KMS-11 (cell line): ENCODE results near the gene KRT1.

Experiments used
- H2AFZ ChIP-seq: fragments of 200-600 bp; sonication (generic); 2 replicates; pipeline ENCODE4 v1.6.1; 2016; ENCODE audit warnings: antibody characterized with exemption, mixed run types, low read depth
- H3K27ac ChIP-seq: fragments of 200-600 bp; sonication (generic); 2 replicates; pipeline ENCODE4 v1.6.1; 2016; ENCODE audit warnings: mild to moderate bottlenecking, mixed run types
- H3K27me3 ChIP-seq: fragments of 200-600 bp; sonication (generic); 2 replicates; pipeline ENCODE4 v1.6.1; 2017; ENCODE audit warnings: mild to moderate bottlenecking, low read depth, mixed run types, moderate library complexity; ENCODE audit not compliant: insufficient read depth
- H3K36me3 ChIP-seq: fragments of 200-600 bp; sonication (generic); 2 replicates; pipeline ENCODE4 v1.6.1; 2017; ENCODE audit warnings: mild to moderate bottlenecking, mixed run types; ENCODE audit not compliant: insufficient read depth
- H3K4me1 ChIP-seq: fragments of 200-600 bp; sonication (generic); 2 replicates; pipeline ENCODE4 v1.6.1; 2016; ENCODE audit warnings: mild to moderate bottlenecking, low read depth, mixed run types; ENCODE audit not compliant: poor library complexity, severe bottlenecking
- H3K4me2 ChIP-seq: fragments of 200-600 bp; sonication (generic); 2 replicates; pipeline ENCODE4 v1.7.0; 2016; ENCODE audit warnings: mild to moderate bottlenecking, mixed run types
- H3K4me3 ChIP-seq: fragments of 200-600 bp; sonication (generic); IDR thresholded peaks from 2 replicates; pipeline ENCODE4 v1.6.1; 2017; ENCODE audit warnings: low read depth, low read length, mixed read lengths; ENCODE audit not compliant: insufficient read depth
- H3K79me2 ChIP-seq: fragments of 200-600 bp; sonication (generic); 2 replicates; pipeline ENCODE4 v1.6.1; 2016; ENCODE audit warnings: low read depth, mixed run types; ENCODE audit not compliant: insufficient read depth
- H3K9ac ChIP-seq: fragments of 200-600 bp; sonication (generic); 2 replicates; pipeline ENCODE4 v1.6.1; 2016; ENCODE audit warnings: mild to moderate bottlenecking, mixed run types
- H4K20me1 ChIP-seq: fragments of 200-600 bp; sonication (generic); 2 replicates; pipeline ENCODE4 v1.6.1; 2016; ENCODE audit warnings: mild to moderate bottlenecking, mixed run types; ENCODE audit not compliant: insufficient read depth
- CTCF ChIP-seq: fragments of 200-600 bp; sonication (generic); conservative IDR thresholded peaks from 2 replicates; pipeline ENCODE4 v1.6.1; 2017; ENCODE audit warnings: low read depth, mild to moderate bottlenecking, antibody characterized with exemption, low read length, moderate library complexity, mixed read lengths

The KRT1 gene

DNA sequence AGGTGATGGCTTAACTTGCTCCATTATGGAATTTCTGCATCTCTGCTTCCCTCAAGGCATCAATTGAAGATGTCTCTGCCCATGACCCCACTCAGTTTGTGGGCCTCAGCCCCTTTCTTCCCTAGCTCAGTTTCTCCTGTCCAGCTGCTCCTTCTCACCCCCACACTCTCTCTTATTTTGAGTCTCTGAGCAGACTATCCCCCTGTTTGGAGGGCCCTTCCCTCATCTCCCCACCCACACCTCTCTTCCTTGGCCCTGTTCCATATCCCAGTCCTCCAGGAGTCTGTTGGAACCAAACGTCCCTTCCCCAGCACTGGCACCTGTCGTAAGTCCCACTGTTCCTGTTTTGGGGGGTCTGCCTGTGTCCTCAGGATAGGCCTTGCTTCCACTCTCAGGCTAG lies 8.3 kb upstream of the KRT1 start:
- Histone ChIP-seq H4K20me1 (no peaks in the 10 kb centered on the region), H3K27me3 (peaks cover 70% of the 10 kb centered on the region), H3K4me1 (no peaks in the 10 kb centered on the region), H3K9ac (no peak overlapping the region), H2AFZ (no peak overlapping the region), H3K4me3 (no peak overlapping the region), H3K79me2 (no peaks in the 10 kb centered on the region), H3K27ac (no peak overlapping the region), H3K4me2 (no peak overlapping the region), H3K36me3 (no peaks in the 10 kb centered on the region)
- no peak for TF ChIP-seq CTCF

DNA sequence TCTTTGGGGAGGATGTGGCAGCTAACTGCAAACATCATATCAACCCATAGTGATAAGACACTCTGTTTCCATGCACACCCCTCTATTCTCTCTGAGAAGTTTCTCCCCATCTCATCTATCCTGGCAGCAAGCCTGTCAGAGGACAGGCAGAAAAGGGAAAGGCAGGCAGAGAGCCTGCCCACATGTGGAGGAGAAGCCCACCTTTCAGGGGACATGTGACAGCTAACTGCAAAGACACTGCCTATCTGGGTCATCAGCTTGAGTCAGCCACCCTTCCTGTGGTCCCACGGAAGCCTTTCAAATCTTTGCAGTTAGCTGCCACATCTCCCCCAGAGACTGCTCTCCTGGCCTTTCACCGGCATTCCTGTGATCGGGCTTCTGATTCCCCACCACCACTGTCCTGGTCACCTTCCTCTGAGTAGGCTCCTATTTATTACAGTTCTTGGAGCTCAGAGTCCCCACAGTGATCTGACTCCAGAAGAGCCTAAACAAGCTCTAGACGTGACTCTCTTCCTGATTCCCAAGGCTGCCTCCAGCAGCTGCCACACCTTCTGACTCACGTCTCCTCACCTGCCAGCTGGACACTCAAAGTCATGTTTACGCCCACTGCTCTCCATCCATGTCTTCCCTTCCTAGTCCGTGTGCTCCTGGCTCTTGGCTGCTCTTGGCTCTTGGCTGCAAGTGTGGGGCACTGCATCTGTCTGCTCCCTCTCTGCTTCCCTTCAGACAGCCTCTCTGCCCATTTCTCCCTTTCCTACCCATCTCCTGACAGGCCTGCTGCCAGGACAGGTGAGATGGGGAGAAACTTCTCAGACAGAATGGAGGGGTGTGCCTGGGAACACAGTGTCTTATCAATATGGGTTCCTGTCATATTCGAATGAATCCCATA lies 7.5 kb upstream of the KRT1 start:
- no peaks in the 10 kb centered on the region for H3K79me2 ChIP-seq
- no peak overlapping the region for H2AFZ ChIP-seq
- H3K4me3 ChIP-seq, result no peak overlapping the region
- H3K4me2 ChIP-seq, result no peak overlapping the region
- H4K20me1 ChIP-seq, result no peaks in the 10 kb centered on the region
- H3K27ac ChIP-seq, result no peak overlapping the region
- H3K4me1 ChIP-seq, result no peaks in the 10 kb centered on the region
- TF ChIP-seq CTCF, result no peak
- H3K9ac ChIP-seq, result no peak overlapping the region
- H3K27me3 ChIP-seq, result peaks cover 70% of the 10 kb centered on the region
- H3K36me3 ChIP-seq, result no peaks in the 10 kb centered on the region

DNA sequence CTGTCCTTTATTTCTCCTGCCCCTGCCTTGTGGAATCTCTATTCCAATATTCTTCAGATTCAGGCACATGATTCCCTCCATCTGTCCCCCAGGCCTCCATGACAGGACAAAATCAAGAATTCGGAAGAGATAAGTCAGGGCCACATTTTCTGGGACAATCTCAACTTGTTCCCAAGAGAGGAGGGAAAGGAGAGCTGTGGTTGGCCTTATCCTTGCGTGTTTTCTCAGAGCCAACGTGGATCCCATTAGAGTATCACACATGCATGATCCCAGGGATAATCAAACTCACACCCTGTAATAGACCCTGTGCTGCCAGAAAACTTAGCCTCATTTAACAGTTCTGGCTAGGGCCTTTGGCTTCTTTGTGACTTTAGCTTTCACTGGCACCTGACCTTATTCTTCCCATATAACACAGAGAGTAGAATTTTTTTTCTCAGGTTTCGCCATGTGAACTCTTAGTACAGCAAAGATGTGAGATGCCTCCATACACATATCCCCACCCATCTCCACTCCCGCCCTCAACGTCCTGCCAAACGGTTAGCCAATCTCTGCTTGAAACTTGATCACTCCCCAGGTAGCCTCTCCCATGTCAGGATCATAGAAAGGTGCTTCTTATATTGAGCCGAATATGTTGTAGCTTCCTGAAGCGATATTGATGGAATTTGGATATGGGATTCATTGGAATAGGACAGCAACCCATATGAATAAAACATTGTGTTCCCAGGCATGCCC lies 6.7 kb upstream of the KRT1 start:
- Histone ChIP-seq H3K79me2 (no peaks in the 10 kb centered on the region), H3K4me2 (no peak overlapping the region), H3K4me1 (no peaks in the 10 kb centered on the region), H3K27ac (no peak overlapping the region), H3K27me3 (peaks cover 66% of the 10 kb centered on the region), H3K9ac (no peak overlapping the region), H3K36me3 (no peaks in the 10 kb centered on the region), H3K4me3 (no peak overlapping the region), H2AFZ (no peak overlapping the region), H4K20me1 (no peaks in the 10 kb centered on the region)
- TF ChIP-seq CTCF, result no peak

GRCh38 chr12:52686063-52686462 lies 5.9 kb upstream of the KRT1 start:
- Histone ChIP-seq H3K36me3 (no peaks in the 10 kb centered on the region), H3K27ac (no peak overlapping the region), H3K79me2 (no peaks in the 10 kb centered on the region), H3K4me3 (no peak overlapping the region), H3K4me2 (no peak overlapping the region), H3K9ac (no peak overlapping the region), H3K27me3 (peaks cover 58% of the 10 kb centered on the region), H2AFZ (no peak overlapping the region), H4K20me1 (no peaks in the 10 kb centered on the region), H3K4me1 (no peaks in the 10 kb centered on the region)
- no peak for TF ChIP-seq CTCF
